Prostate gland (tissue), 2 donors: ENCODE measurements around the gene RYR3.

Experiments used
- CTCF ChIP-seq, 4 experiments: fragments of 200-600 bp in 2 of 4; fragments of 450-650 bp in 2 of 4; sonication (generic) in 2 of 4; IDR thresholded peaks; 1 replicate in 3 of 4; 2 replicates in 1 of 4; pipeline ENCODE4 v1.5.1; 2016 to 2019; ENCODE audit warnings: antibody characterized with exemption in 4 of 4, mild to moderate bottlenecking in 2 of 4, moderate library complexity in 2 of 4
- POLR2A ChIP-seq: fragments of 450-650 bp; IDR thresholded peaks from one replicate; pipeline ENCODE4 v1.6.1; 2016; ENCODE audit warnings: antibody characterized with exemption, mild to moderate bottlenecking
- POLR2AphosphoS5 ChIP-seq: sonication (generic); formaldehyde crosslinking; IDR thresholded peaks from one replicate; pipeline ENCODE4 v1.6.1; 2017; ENCODE audit warnings: antibody characterized with exemption

GRCh38 chr15:33844597-33844996 is 533.8 kb downstream of the RYR3 start:
- TF ChIP-seq CTCF (IDR thresholded peaks at IDR 0.05) (no peak), POLR2A (no peak), POLR2AphosphoS5 (no peak)
